Middle frontal gyrus (tissue), 1 donor: ENCODE results near the gene ECSCR.
"Not testable (repeated sequence)": the region's sequence is repeated elsewhere in the genome, so short reads cannot be mapped to it uniquely, and the experiment has no call there.

Experiments used
- DNase-seq: peaks from one replicate; pipeline ENCODE4 v3.0.0-alpha.2; 2015; ENCODE audit warnings: low spot score; ENCODE audit errors: extremely low spot score

Gene ECSCR, protein sequence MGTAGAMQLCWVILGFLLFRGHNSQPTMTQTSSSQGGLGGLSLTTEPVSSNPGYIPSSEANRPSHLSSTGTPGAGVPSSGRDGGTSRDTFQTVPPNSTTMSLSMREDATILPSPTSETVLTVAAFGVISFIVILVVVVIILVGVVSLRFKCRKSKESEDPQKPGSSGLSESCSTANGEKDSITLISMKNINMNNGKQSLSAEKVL

DNA sequence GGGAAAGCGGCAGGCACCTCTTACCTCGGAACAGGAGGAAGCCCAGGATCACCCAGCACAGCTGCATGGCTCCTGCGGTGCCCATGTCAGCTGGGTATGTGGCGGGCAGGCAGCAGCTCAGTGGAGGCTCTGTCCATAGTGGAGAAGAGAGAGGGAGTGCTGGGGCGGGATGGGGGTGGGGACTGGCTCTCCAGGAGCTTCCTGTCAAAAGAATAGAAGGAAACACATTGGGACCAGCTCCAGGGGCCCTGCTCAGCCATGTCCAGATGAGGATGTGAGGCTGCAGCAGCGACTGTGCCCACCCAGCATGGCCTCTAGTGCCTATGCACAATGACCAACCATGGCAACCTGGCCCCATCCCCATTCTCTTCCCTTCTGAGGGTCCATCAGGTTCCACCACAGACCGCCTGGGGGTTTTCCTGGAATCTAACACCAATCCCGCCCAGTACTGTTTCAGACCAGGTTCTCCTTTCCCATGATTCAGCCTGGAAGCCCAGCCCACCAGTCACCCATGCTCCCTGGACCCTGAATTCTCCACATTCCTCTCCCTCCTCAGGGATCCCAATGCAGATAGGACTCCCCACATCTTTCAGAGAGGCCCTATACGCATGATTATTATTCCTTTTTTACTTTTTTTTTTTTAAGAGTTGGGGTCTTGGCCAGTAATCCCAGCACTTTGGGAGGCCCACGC, at the start of gene ECSCR:
TSS of gene ECSCR (minus strand) at position 158 of the 691 bp plus-strand sequence. CDS start at position 85, 73 bp downstream.
- DNase-seq: no peak

DNA sequence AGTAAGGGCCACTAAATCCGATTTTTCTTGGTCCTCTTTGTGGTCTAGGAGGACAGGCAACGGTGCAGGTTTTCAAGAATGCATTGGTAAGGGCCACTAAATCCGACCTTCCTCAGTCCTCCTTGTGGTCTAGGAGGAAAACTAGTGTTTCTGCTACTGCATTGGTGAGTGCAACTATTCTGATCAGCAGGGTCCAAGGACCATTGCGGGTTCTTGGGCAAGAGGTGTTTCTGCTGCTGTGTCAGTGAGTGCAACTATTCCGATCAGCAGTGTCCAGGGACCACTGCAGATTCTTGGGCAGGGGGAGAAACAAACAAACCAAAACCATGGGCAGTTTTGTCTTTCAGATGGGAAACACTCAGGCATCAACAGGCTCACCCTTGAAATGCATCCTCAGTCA, 42.2 kb upstream of the ECSCR start:
- DNase-seq: not testable (repeated sequence)

DNA sequence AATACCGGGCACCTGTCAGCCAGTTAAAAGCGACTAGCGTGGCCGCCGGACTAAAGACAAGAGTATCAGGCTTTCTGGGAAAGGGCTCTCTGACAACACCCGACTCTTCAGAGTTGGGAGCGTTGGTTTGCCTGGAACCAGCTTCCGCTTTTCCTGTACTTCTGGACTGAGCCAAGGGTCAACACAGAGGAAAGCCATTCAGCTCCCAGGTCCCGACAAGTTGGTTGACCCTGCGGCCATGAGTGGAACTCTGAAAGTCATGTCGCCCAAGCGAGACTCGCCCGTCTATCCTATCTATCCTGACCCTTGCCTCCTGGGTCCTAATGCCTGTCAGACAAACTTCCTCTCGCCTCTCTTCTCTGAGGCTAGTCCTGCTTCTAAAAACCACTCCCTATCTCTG, 41.3 kb upstream of the ECSCR start:
- not testable (repeated sequence) for DNase-seq

DNA sequence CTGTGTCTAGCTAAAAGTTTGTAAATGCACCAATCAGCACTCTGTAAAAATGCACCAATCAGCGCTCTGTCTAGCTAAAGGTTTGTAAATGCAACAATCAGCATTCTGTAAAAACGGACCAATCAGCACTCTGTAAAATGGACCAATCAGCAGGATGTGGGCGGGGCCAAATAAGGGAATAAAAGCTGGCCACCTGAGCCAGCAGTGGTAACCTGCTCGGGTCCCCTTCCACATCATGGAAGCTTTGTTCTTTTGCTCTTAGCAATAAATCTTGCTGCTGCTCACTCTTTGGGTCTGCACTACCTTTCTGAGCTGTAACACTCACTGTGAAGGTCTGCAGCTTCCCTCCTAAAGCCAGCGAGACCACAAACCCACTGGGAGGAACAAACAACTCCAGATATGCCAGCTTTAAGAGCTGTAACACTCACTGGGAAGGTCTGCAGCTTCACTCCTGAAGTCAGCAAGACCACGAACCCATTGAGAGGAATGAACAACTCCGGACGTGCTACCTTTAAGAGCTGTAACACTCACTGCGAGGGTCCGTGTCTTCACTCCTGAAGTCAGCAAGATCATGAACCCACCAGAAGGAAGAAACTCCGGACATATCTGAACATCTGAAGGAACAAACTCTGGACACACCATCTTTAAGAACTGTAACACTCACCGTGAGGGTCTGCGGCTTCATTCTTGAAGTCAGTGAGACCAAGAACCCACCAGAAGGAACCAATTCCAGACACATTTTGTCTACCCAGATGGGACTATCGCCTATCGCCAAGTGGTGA, 40.7 kb upstream of the ECSCR start:
- DNase-seq: not testable (repeated sequence)

DNA sequence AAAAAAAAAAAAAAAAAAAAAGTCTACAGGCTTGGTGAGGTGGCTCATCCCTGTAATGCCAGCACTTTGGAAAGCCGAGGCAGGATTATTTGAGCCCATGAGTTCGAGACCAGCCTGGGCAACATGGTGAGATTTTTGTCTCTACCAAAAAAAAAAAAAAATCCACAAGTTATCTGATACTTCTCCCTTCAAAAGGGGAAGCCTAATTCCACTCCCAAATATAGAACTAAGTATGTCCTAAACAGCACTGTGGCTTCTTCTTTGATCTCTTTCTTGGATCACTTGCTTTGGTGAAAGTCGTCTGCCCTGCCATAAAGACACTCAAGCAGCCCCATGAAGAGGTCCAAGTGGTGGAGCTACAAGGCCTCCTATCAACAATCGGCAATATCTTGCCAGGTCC, 38.8 kb upstream of the ECSCR start:
- no peak for DNase-seq

DNA sequence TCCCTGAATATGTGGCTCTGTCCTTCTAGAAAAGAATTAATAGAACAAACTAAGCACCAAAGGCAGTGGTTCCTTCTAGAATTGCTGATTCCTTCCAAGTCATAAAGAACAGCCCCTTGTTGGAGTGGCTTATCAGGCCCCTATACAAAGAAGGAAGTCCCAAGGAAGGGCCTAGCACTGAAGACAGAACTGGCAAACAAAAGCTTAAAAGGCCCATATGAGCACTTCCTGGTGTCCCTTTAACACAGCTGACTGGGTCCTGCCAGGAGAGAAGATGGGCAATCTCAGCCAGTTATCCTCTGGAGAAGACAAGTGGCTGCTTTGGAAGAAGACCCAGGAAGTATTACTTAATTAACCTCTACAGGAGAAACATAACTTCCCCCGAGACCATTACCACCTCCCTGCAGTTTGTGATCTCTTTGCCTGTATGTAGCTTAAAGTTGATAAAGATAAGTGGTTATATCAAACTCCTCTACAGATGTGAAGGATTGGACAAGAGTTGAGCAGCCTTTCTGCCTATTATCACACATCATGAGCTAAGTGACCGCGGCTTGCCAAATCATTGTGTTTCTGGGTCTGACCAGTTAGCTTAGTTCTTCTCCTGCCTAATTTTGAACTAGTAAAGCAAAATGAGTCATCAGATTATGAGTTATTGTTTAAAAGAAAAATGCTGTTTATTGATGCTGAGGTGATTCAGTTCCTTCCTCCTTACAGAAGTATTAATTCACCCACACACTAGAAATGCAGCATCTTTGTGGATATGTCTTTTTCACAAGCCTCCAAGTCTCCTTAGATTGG, 33.3 kb upstream of the ECSCR start:
- DNase-seq: no peak

DNA sequence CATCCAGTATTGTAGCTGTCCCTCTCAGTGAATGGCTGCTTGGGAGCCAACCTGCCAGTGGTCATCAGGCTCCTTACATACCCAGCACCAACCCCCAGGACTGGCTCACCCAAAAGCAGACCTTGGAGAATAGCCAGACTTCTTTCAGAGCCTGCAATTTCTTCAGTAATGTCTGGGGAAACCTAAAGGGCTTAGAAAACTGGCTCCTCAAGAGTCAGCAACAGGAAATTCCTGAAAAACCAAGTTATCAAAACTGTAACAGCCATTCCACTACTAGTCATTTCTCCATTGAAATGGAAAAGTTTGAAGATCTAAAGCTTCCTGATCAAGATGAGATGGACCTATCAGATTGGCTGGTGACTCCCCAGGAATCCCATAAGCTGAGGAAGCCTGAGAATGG, 32.3 kb upstream of the ECSCR start:
- no peak for DNase-seq

DNA sequence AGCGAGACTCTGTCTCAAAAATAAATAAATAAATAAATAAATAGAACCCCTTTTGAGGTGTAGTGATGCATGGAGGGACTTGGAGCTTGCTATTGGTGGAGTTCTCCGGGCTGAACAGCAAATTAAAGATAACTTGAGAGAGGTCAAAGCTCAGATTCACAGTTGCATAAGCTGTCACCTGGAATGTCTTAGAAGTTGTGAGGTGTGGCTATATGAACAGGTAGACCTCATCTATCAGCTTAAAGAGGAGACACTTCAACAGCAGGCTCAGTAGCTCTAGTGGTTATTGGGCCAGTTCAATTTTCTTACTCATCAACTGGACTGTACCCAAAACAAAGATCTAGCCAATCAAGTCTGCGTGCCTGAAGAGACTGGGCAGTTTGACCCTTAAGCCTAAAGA, 31.7 kb upstream of the ECSCR start:
- no peak for DNase-seq

DNA sequence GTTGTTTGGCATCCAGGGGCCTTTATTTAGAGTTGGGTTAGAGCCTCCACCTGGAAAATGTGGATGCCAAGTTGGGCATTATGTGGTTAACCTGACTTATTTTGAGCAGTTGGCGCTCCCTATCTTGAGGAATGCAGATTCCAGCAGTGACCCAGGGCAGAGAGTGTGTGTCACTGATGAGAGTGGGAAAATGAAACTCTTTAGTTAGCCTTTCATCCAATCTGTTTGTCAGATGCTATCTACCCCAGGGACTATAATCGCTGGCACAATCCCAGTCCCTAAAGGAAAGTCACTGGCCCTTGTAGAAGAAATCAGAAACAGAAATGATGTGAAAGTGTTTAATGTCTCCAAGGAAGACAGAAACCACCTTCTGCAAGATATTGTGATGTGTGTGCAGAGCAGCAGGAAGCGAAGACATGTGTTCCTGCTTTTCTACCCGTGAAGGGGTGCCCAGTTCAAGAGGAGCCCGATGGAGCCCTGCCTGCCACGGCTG, 30.2 kb upstream of the ECSCR start:
- DNase-seq: no peak

DNA sequence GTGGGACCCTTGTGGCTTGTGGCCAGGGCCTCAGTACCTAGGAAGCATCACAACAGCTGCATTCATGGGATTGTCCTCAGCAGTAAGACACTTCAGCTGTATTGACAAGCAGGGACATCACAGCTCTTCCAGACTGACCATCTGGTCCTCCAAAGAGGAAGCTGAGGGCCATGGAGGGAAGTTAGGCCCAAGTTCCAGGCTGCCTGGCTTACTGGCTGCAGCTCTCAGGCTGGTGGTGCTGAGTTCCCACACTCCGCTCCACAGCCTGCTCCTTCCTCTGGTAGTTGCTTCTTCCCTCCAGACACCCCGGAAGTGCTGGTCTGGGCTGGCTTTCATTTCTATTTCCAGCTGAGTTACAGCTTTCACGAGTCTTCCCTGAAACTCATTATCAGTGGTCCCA, 25.7 kb upstream of the ECSCR start:
- DNase-seq: no peak

DNA sequence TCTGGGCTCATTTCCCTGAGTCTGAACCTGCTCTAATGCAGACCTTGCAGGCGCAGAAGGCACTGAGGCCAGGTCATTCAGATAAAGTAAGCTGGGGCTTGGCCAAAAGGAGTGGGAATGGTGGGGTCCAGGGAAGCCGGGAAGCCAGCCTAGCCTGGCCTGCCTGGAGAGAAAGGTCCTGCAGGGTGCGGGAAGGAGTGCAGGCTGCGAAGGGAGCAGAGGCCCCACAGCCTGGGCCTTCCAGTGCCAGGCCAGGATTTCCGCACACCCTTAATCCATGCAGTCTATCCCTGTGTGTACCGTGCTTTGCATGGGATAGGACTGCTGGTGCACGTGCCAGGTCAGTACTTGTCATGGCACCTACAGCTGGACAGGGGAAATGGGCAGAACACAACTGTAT, 23.7 kb upstream of the ECSCR start:
- no peak for DNase-seq

DNA sequence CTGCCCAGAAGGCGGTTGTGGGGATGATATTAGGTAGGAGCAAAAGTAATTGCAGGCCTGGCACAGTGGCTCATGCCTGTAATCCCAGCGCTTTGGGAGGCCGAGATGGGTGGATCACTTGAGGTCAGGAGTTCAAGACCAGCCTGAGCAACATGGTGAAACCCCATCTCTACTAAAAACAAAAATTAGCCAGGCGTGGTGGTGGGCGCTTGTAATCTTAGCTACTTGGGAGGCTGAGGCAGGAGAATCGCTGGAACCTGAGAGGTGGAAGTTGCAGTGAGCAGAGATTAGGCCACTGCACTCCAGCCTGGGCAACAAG, 20.3 kb upstream of the ECSCR start:
- not testable (repeated sequence) for DNase-seq

DNA sequence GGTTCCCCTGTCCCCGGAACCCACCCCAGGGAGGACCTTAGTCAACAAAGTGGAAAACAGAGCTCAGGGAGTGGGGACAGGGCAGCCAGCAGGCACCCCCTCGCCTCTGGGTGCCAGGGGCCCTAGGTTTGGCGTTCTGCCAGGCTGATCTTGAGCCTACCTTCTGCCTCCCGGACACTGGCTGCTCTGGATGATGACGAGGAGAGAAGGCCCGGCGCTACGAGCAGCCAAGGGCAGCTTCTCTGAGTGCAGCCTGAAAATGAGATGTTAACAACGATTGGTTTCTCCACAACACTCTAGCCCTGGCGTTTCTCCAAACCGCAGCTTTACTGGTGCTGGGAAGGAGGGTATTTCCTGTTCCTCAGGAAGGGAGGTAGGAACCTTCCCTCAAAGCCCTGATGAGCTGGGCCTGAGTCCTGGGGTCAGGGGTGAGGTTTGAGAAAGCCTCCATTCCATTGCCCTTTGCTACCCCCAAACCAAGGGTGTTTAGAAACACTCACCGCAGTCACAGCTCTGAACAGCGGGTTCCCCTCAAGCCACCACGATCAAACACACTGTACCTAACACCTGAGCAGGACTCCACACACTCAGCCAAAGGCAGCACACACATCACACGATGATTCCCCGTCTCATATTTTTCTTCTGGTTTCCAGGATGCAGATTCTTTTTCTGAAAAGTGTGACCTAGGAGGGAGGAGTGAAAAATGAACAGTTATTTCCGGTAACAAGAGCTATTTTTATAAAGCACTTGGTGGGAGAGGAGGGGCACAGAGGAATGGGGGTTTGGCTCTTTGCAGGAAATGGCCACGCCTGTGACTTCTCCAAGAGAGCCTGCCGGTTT, 19.7 kb upstream of the ECSCR start, which contains the start of gene STING1:
TSS of gene STING1 (minus strand) at position 709 of the 840 bp plus-strand sequence. CDS start 1,054 bp downstream, outside the sequence.
- DNase-seq: no peak

DNA sequence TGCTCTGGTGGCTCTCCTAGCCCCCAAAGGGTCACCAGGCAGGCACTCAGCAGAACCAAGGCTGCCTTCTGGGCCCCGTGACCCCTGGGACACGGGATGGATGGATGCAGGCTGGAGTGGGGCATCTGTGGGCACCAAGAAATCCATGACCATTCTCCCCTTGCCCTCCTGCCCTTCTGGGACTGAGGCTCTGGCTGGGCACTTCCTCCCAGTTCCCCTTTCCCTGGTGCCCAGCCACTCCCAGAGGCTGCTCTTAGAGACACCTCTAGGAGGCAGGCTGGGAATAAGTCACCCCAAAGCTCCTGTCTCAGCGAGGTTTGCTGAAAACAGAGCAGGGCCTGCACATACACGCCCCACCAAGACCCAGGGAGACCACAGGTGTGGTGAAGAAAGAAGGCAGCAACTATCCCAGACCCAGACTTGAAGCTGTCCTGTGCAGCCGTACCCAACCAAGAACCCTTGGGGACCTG, 19.1 kb upstream of the ECSCR start:
- no peak for DNase-seq

DNA sequence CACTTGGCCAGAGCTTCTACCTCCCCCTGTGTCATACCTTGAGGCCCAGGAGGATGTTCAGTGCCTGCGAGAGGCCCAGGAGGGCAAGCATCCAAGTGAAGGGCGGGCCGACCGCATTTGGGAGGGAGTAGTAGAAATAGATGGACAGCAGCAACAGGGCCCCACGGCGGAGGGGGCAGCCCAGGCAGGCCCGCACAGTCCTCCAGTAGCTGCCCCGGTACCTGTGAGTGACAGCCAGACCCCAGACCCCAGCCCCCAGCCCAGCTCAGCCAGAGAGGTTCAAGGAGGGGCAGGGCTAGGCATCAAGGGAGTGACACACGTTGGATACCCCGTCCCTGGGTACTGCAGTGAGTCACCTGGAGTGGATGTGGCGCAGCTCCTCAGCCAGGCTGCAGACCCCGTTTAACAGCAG, 18.6 kb upstream of the ECSCR start:
- no peak for DNase-seq

DNA sequence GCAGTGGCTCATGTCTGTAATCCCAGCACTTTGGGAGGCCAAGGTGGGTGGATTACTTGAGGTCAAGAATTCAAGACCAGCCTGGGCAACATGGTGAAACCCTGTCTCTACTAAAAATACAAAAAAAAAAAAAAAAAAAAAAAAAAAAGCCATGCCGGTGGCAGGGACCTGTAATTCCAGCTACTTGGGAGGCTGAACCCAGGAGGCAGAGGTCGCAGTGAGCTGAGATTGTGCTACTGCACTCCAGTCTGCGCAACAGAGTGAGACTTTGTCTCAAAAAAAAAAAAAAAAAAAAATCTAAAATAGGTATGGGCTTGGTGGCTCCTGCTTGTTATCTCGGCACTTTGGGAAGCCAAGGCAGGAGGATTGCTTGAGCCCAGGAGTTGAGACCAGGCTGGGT, 17.2 kb upstream of the ECSCR start:
- DNase-seq: not testable (repeated sequence)

DNA sequence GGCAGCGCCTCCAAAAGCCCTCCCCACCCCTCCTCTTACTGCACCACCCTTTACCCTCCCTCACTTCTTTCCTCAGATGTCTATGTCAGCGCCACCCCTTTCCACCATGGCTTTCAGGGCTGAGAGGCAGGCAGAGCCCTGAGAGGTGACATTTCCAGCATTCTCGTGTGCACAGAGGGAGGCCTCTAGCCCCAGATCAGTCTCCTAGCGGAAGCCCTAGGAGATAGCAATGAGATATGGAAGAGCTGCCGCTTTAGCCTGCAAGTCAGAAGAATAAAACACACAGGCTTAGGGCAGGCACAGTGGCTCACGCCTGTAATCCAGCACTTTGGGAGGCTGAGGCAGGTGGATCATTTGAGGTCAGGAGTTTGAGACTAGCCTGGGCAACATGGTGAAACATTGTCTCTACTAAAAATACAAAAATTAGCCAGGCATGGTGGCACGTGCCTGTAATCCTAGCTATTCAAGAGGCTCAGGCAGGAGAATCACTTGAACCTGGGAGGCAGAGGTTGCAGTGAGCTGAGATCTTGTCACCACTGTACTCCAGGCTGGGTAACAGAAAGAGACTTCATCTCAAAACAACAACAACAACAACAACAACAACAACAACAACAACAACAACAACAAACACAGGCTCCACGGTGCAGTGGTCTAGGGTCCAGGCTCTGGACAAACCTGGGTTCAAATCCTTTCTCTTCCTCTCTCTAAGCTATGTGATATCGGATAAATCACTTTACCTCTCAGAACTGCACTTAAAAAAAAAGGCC, 16.3 kb upstream of the ECSCR start:
- not testable (repeated sequence) for DNase-seq

DNA sequence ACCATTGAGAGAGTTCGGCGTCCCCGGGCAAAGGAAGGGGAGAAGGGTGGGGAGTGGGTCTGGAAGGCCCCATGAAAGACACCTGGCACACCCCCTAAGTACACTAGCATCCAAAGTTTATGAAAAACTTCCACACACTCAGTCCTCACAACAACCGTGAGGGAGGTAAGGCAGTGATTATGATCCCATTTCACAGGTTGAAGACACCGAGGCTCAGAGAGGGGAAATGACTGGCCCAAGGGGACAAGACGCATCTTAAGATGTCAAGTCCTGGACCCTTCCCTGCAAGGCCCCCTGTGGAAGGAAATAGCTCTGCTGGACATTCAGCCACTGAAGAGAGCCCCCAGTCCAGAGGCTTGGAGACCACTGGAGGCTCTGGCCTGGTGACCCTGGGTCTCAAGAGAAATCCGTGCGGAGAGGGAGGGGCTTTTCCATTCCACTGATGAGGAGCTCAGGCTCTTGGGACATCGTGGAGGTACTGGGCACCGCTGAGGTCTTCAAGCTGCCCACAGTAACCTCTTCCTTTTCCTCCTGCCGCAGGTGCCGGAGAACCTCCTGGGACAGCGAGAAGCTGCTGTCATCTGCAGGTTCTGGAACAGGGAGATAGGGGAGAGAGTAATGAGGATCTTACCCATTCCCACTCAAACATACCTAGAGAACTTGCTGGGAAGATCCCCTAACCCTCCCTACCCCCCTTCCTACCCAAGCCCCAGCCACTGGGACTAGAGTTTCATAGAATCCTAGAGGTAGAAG, 13.5 kb upstream of the ECSCR start:
- DNase-seq: no peak
